Measurements from ENCODE around the gene DBH. TPM values are rescaled to one million over a fixed set of nuclear protein-coding genes. Genes with fewer than 3 reads are reported as not detected.

Gene DBH
- total and polyA plus RNA-seq, 7 donors, result 0.01 TPM; not detected in 6

DNA sequence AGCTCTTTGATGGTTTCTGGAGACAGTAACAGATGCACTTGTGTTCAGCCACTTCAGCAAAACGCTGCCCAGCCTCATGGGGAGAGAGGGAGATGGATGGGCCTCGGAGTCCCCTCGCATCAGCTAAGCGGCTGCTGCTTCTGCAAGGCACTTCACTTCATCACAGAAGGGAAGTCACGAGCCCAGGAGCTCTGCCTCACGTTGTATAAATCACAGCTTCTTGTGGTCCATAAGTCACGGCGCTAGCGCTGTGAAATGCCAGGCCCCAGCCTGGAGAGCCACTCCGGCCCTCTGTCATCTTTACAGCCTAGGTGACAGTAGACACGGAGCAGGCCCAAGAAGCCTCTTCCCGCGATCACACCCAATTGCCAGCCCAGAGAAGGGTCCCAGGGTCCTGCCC, 23.4 kb downstream of the DBH start:
- peaks cover 0 to 19% (median 16%) of the 10 kb centered on the region in 4 donors for H3K4me1 ChIP-seq
- intact Hi-C loops (cut with DNase I), result loop anchor here (5.0 kb wide), 1 partner anchor 72 kb away; no protein-coding TSS in a partner anchor
- DNase-seq, result no peak
- WGBS, 2 donors, result 53 to 61% methylated on average over 13 of the region's 13 CpGs
- H3K27ac ChIP-seq, result no peak overlapping the region
- no peak for TF ChIP-seq POLR2A (IDR thresholded peaks at IDR 0.05)
- TF ChIP-seq POLR2AphosphoS5 (IDR thresholded peaks at IDR 0.05), result no peak
- no peak for TF ChIP-seq EP300 (IDR thresholded peaks at IDR 0.05)
- TF ChIP-seq, protein P1, sequence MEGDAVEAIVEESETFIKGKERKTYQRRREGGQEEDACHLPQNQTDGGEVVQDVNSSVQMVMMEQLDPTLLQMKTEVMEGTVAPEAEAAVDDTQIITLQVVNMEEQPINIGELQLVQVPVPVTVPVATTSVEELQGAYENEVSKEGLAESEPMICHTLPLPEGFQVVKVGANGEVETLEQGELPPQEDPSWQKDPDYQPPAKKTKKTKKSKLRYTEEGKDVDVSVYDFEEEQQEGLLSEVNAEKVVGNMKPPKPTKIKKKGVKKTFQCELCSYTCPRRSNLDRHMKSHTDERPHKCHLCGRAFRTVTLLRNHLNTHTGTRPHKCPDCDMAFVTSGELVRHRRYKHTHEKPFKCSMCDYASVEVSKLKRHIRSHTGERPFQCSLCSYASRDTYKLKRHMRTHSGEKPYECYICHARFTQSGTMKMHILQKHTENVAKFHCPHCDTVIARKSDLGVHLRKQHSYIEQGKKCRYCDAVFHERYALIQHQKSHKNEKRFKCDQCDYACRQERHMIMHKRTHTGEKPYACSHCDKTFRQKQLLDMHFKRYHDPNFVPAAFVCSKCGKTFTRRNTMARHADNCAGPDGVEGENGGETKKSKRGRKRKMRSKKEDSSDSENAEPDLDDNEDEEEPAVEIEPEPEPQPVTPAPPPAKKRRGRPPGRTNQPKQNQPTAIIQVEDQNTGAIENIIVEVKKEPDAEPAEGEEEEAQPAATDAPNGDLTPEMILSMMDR (IDR thresholded peaks at IDR 0.05), result no peak
- H3K27me3 ChIP-seq, result peaks cover 0 to 79% (median 25%) of the 10 kb centered on the region in 3 donors
- H3K9me3 ChIP-seq, result no peaks in the 10 kb centered on the region
- no peaks in the 10 kb centered on the region for H3K36me3 ChIP-seq
- no peak overlapping the region for H3K4me3 ChIP-seq

DNA sequence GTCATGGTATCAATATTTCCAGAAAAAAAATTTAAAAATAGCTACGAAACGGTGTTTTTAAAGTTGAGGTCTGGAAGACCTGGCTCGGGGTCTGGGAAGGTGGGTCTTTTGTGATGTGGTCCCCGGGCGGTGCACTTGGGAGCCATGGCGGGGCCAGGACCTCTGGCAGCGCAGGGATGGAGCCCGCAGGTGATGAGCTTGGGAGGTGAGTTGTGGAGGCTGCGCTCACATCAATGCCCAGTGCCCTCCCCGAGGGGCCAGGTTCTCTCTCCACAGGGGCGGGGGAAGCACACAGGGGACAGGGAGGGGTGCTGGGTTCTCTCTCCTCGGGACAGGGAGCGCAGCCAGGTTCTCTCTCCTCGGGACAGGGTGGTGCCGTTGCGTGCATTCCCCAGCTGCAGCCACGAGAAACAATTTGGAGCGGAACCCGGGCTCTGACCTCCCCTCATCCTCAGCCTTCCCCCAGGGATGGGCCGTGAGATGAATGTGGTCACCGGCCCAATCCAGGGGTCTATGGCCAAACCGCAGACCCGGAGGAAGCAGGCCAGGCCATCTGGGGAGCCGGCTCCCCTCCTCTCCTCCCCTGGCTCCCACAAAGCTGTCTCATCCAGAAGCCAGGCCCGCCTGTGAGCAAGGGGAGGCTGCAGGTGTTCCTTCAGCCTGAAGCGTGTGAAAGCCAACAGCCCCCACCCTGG, 25.8 kb downstream of the DBH start:
- no peaks in the 10 kb centered on the region for H3K36me3 ChIP-seq
- 79 to 85% methylated on average over 26 of the region's 26 CpGs for WGBS, 2 donors
- peaks cover 0 to 54% (median under 1%) of the 10 kb centered on the region in 3 donors for H3K27me3 ChIP-seq
- intact Hi-C loops (cut with DNase I), result no loop called here
- DNase-seq, result no peak
- no peaks in the 10 kb centered on the region for H3K9me3 ChIP-seq
- peaks cover 0 to 19% (median 16%) of the 10 kb centered on the region in 4 donors for H3K4me1 ChIP-seq
- TF ChIP-seq POLR2AphosphoS5 (IDR thresholded peaks at IDR 0.05), result no peak
- H3K27ac ChIP-seq, result no peak overlapping the region
- H3K4me3 ChIP-seq, result no peak overlapping the region

DNA sequence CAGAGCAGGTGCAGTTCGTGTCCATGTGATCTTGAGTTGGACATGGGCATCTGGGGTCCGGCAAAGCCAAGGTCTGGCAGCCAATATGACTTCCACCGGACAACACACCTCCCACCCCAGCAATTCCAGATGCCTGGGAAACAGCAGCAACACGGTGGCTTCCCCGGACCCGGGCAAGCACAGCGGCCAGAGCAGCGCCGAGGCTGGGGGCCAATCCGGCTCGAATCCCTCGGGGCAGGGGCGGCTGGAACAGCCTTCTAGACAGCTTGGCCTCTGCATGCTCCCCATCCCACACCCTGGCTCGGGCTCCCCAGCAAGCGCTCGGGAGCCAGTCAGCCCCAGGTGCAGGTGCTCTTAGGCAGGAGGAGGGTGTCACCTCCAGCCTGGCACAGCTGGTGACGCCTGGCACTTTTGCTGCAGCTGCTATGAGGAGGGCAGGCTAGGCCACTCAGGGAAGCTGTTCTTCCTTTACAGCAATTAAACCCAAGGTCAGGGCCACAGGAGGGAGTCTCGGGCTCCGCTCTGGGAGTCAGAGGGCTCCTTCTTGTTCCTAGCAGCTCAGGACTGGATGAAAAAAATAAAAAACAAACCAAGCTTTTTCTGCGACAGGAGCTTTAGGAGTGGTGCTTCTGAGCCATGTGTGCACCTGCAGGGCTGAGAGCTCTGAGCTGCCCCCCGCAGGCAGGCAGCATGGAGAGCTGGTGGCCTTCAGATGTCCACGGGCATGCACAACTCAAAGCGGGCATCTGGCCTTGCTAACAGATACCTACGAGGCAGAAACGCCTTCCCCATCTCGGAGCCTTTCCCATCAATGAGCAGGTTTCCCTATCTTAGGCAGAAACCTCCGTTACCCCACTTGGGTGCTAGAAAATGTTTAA, 28.2 kb downstream of the DBH start:
- no peak for DNase-seq
- 60 to 77% methylated on average over 27 of the region's 27 CpGs for WGBS, 2 donors
- Histone ChIP-seq H3K9me3 (no peaks in the 10 kb centered on the region), H3K36me3 (no peaks in the 10 kb centered on the region), H3K4me1 (peaks cover 0 to 3% (median 1%) of the 10 kb centered on the region in 4 donors), H3K27ac (no peak overlapping the region), H3K4me3 (no peak overlapping the region), H3K27me3 (peaks cover 0 to 32% (median 0%) of the 10 kb centered on the region in 3 donors)
- no peak for TF ChIP-seq POLR2AphosphoS5 (IDR thresholded peaks at IDR 0.05)
- no peak for TF ChIP-seq EP300 (IDR thresholded peaks at IDR 0.05)
- no peak for TF ChIP-seq POLR2A (IDR thresholded peaks at IDR 0.05)
- TF ChIP-seq, protein P1 (IDR thresholded peaks at IDR 0.05), result no peak
- intact Hi-C loops (cut with DNase I), result no loop called here

DNA sequence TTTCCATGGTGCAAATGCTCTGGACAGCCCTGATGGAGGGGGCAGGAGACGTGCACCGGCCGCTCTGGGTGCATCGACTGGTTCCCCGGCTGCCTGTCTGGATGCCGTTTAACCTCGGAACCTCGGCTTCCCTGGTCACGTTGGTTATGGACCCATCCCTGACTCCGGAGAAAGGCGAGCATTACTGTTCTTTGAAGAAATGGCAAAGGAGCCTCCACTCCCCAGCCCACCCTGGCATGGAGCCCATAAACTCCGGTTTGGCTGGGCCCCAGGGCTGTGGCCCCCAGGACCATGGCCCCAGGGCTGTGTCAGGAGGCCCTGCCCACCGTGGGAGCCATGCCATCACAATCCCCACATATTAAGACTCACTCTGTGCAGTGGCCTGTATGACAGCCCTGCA, 28.9 kb downstream of the DBH start:
- intact Hi-C loops (cut with DNase I), result no loop called here
- H3K27me3 ChIP-seq, result peaks cover 0 to 25% (median 0%) of the 10 kb centered on the region in 3 donors
- no peak overlapping the region for H3K27ac ChIP-seq
- H3K4me1 ChIP-seq, result no peaks in the 10 kb centered on the region
- no peaks in the 10 kb centered on the region for H3K9me3 ChIP-seq
- TF ChIP-seq POLR2A (IDR thresholded peaks at IDR 0.05), result no peak
- TF ChIP-seq, protein P1 (IDR thresholded peaks at IDR 0.05), result no peak
- no peak for TF ChIP-seq EP300 (IDR thresholded peaks at IDR 0.05)
- TF ChIP-seq POLR2AphosphoS5 (IDR thresholded peaks at IDR 0.05), result no peak
- no peak for DNase-seq
- 82 to 90% methylated on average over 13 of the region's 13 CpGs for WGBS, 2 donors
- H3K4me3 ChIP-seq, result no peak overlapping the region
- no peaks in the 10 kb centered on the region for H3K36me3 ChIP-seq

DNA sequence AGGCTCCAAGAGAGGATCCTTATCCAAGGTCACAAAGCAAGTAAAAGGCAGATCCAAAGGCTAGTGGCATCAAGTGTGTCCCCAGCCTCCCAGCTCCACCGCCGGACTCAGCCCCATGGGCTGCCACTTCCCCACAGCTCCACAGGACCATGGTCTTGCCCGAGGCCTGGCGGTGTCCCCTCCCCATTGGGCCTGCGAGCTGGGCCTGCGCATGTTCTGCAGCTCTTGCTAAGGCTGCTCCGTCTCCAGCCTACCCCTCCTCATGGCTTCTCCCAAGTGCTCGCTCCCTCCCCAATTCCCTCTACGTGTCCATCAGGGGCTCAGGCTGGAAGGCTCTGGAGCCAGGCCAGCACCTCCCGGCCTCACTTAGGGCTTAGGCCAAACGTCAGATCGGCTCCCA, 29.4 kb downstream of the DBH start:
- TF ChIP-seq POLR2A (IDR thresholded peaks at IDR 0.05), result no peak
- no peak for TF ChIP-seq POLR2AphosphoS5 (IDR thresholded peaks at IDR 0.05)
- no peak for TF ChIP-seq EP300 (IDR thresholded peaks at IDR 0.05)
- TF ChIP-seq, protein P1 (IDR thresholded peaks at IDR 0.05), result no peak
- no peak overlapping the region for H3K4me3 ChIP-seq
- intact Hi-C loops (cut with DNase I), result no loop called here
- H3K4me1 ChIP-seq, result no peaks in the 10 kb centered on the region
- WGBS, 2 donors, result 85 to 88% methylated on average over 12 of the region's 12 CpGs
- H3K9me3 ChIP-seq, result no peaks in the 10 kb centered on the region
- H3K27me3 ChIP-seq, result peaks cover 0 to 21% (median 0%) of the 10 kb centered on the region in 3 donors
- DNase-seq, result no peak
- H3K27ac ChIP-seq, result no peak overlapping the region
- H3K36me3 ChIP-seq, result no peaks in the 10 kb centered on the region

All from sigmoid colon (tissue), 7 donors.